Embryonic facial prominence (tissue), 1 donor: ENCODE measurements around the gene ZNF582.

Experiments used
- DNase-seq: peaks from one replicate; pipeline ENCODE4 v3.0.0-alpha.2; 2016; ENCODE audit errors: extremely low spot score

ZNF582 gene

DNA sequence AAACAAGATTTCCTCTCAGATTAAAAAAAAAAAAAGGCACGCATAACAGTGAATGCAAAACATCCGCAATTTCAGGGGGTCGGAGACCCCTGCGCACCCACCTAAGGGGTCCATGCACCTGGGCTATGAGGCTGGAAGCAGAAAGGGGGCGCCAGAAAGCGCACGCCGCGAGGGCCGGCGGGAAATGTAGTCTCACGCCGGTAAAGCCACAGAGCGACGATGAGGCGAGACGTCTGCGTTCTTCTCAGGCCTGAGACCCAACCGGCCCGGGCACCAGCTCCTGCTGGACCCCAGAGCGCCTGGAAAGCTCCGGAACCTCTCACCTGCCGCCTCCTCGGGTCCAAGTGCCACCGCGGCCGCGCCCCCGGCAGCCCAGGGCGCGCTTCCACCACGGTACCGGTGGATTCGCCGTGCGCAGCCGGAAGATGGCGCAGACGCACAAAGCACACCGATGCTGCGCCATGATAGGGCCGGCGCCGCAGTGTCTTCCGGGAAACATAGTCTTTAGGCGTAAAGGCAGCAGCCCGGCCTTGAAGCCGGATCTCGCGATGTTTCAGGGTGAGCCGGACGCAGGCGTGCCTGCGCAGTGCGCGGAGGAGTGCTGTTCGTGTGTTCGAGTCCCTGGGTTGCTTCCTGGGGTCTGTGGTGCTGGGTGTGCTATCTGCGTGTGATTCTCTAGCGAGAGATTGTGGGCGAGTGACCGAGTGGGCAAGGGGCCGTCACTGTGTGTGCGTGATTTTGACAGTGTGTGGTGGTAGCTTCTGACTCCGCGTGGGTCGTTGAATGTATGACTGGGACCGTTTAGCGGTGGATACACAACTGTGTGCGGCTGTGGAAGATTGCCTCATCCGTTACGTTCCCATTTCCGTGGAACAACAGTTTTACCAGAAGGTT lies at the start of gene ZNF582:
TSS of gene ZNF582 (minus strand) at position 416 of the 894 bp plus-strand sequence. CDS start 1,782 bp downstream, outside the sequence.
- peak; percentile 96 for DNase-seq

DNA sequence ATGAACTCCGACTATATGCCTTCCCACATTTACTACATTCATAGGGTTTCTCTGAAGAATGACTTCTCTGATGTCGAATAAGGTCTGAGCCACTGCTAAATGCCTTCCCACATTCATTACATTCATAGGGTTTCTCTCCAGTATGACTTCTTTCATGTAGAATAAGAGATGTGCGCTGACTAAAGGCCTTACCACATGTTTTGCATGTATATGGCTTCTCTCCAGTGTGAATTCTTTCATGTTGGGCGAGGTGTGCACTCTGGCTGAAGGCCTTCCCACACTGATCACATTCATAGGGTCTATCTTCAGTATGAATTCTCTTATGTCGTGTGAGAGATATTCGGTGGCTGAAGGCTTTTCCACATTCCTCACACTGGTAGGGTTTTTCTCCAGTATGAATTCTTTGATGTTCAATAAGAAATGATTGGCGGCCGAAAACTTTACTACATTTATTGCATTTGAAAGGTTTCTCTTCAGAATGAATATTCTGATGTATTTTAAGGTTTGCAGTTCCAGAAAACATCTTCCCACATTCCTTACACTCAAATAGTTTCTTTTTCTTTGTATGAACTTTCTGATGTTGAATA lies 48.0 kb upstream of the ZNF582 start:
- DNase-seq: no peak

DNA sequence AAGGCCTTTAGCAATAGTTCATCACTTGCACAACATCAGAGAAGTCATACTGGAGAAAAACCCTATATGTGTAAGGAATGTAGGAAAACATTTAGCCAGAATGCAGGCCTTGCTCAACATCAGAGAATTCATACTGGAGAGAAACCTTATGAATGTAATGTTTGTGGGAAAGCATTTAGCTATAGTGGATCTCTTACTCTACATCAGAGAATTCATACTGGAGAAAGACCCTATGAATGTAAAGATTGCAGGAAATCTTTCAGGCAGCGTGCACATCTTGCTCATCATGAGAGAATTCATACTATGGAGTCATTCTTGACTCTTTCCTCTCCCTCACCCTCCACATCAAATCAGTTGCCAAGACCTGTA lies 30.6 kb upstream of the ZNF582 start:
- DNase-seq: no peak

DNA sequence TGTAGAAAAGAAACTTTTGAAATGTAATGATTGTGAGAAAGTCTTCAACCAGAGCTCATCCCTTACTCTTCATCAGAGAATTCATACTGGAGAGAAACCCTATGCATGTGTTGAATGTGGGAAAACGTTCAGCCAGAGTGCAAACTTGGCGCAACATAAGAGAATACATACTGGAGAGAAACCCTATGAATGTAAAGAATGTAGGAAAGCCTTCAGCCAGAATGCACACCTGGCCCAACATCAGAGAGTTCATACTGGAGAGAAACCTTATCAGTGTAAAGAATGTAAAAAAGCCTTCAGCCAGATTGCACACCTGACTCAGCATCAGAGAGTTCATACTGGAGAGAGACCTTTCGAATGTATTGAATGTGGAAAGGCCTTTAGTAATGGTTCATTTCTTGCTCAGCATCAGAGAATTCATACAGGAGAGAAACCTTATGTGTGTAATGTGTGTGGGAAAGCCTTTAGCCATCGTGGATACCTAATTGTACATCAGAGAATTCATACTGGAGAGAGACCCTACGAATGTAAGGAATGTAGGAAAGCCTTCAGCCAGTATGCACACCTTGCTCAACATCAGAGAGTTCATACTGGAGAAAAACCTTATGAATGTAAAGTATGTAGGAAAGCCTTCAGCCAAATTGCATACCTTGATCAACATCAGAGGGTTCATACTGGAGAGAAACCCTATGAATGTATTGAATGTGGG lies 30.1 kb upstream of the ZNF582 start:
- no peak for DNase-seq

DNA sequence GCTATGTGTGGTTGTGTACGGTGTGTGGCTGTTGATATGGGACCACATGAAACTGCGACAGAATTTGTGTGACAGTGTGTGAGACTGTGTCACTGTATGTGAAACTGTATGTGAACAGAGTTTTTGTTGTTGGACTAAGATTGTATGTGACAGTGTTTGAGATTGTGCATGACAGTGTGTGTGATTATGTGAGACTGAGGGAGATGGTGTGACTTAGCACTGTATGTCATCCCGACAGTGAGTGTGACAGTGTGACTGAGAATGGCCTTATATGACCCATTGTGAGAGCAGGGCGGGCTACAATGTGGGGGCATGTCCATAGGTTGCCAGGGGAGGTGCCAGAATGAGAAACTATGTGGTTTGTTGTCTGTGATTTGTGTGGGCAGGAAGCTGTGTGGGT lies 11.7 kb upstream of the ZNF582 start:
- no peak for DNase-seq

DNA sequence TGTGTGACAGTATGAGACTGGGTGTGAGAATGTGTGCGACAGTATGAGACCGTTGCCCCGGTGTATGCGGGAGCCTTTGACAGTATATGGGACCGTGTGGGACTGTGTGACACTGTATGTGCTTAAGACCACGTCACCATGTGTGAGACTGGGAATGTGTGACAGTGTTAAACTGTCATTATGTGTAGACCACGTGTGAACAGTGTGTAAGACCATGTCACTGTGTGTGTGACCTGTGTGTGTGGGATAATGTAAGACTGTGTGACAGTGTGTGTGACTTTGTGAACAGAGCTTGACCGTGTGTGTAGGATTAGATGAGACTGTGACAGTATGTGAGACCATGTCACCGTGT lies 11.3 kb upstream of the ZNF582 start:
- no peak for DNase-seq

DNA sequence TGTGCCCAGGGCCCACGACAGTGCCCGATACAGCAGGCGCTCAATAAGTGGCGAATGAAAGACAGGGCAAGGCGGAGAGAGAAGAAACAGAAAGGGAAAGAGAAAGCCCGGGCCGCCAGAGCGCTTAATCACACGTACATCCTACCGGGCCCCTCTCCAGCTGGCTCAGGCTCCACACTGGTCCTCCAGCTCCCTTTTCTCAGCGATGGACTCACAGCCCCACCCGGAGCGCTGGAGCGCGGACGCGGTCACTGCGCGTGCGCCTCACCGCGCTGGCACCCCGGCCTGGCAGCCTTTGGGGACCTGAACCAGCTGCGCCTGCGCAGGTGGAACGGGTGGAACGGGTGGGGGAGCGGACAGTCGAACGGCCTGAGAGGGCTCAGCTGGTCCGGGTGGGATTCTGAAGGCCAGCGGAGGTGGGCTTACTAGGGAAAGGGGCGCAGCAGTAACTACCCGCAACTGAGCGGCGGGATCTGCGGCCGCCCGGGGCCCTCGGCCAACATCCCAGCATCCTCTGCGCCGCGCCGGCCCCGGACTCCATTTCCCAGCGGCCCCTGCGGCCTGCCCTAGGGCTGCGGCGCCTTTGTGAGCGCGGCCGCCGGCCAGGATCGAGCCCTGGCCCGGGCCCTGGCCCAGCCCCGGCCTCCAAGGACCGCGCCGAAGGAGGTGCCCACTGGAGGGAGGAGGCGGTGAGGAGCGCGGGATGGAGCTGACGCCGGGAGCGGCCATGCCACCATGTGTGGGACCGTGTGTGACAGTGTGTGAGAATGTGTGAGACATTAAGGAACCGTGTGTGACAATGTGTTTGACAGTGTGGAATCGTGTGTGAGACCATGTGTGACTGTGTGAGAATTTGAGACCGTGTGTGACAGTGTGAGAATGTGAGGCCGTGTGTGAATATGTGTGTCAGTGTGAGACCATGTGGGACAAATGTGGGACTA lies 10.7 kb upstream of the ZNF582 start, which contains the start of gene ZNF583:
TSS of gene ZNF583 (plus strand) at position 569 of the 941 bp plus-strand sequence. CDS start 2,783 bp downstream, outside the sequence.
- DNase-seq: peak; percentile 66

DNA sequence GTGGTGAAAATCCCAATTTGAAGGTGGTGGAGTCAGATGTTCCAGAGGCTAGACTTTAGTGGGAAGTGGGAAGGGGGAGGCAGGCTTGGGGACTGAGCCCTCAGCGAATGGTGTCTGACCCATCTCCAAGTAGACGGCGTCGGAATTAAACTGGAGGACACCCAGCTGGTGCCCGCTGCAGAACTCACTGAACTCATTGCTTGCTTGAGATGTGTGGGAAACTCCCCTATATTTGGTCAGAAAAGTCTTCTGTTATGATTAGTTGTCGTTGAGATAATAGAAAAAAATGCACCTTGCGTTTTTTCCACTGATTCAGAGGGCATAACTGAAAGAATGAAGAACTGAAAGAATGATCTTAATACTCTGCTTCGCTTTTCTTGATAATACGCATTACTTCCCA lies 9.9 kb upstream of the ZNF582 start:
- DNase-seq: no peak

DNA sequence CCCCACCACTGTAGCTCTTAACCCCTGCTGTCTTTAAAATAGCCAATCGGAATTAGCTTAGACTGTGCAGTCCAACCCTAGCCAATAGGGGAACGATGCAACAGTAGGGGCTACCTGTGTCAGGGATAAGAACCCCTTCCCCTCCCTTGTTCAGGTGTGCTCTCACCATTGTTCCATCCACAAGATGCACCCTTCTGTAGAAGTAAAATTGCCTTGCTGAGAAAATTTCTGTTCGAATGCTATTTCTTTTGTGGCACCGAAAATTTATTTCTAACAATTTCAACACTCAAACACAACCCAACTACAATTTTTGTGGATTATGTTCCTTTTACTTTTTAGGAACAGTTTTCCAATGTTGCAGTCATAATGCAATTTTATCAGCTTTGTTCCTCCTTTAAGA lies 7.2 kb upstream of the ZNF582 start:
- no peak for DNase-seq

DNA sequence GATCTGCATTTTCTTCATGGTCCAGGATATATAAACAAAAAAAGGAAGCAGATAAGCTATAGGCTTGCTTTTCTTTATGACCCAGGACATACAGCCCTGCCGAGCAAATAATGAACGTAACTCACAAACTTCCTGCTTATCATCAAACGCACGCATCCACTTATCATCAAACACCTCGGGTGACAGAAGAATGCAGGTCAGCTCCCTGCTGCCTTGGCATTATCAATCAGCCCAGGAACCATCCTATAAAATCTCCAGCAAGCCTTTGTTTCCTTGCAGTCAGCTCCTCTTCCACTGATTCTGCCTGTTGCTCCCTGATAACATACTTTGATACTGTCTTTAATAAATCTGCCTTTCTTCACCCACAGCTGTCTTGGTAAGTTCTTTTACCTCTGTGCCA lies 5.5 kb upstream of the ZNF582 start:
- no peak for DNase-seq

DNA sequence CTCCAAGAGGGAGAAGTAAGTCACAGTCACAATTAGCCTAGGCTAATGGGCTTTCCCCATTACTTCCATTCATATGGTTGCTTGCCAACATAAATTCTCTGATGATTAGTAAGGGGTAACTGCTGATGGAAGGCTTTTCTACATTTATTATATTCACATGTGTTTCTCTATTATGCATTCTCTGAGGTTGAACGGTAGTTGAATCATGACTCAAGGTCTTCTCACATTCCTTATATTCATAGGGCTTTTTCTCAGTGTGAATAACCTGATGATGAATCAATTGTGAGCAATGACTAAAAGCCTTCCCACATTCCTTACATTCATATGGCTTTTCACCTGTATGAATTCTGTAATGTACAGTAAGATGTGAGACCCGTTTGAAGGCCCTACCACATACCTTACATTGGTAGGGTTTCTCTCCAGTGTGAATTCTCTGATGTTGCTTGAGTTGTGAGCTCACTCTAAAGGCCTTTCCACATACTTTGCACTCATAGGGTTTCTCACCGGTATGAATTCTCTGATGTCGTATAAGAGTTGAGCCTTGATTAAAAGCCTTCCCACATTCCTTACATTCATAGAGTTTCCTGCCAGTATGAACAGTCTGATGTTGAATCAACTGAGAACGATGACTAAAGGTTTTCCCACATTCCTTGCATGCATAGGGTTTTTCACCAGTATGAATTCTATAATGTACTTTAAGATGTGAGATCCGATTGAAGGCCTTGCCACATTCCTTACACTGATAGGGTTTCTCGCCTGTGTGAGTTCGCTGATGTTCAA lies 9.3 kb downstream of the ZNF582 start:
- DNase-seq: no peak

DNA sequence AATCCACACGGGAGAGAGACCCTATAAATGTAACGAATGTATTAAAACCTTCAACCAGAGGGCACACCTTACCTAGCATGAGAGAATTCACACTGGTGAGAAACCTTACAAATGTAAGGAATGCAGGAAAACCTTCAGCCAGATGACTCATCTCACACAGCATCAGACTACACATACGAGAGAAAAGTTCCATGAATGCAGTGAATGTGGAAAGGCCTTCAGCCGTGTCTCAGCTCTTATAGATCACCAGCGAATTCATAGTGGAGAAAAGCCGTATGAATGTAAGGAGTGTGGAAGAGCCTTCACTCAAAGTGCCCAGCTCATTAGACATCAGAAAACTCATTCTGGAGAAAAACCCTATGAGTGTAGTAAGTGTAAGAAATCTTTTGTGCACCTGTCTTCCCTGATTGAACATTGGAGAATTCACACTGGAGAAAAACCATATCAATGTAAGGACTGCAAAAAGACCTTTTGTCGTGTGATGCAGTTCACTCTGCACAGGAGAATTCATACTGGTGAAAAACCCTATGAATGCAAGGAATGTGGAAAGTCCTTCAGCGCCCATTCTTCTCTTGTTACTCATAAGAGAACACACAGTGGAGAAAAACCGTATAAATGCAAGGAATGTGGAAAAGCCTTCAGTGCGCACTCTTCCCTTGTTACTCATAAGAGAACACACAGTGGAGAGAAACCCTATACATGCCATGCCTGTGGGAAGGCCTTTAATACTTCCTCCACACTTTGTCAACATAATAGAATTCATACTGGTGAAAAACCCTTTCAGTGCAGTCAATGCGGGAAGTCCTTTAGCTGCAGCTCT lies 16.0 kb downstream of the ZNF582 start:
- no peak for DNase-seq

DNA sequence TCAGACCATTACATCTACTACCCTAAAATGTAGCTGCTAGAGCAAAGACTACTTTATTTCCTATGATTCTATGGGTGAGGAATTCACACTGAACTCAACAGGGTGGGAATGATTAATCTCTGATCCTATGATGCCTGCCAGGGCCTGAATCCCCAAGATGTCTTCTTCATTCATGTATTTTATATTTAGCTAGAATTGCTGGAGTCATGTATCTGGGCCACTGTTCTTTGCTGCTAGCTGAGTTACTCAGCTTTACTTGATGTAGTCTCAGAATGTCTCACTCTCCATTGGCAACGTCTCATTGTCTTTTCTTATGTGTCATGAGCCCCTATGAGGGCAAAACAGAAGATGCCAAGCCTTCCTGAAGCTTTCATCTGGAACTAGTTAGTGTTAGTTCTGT lies 21.1 kb downstream of the ZNF582 start:
- no peak for DNase-seq

DNA sequence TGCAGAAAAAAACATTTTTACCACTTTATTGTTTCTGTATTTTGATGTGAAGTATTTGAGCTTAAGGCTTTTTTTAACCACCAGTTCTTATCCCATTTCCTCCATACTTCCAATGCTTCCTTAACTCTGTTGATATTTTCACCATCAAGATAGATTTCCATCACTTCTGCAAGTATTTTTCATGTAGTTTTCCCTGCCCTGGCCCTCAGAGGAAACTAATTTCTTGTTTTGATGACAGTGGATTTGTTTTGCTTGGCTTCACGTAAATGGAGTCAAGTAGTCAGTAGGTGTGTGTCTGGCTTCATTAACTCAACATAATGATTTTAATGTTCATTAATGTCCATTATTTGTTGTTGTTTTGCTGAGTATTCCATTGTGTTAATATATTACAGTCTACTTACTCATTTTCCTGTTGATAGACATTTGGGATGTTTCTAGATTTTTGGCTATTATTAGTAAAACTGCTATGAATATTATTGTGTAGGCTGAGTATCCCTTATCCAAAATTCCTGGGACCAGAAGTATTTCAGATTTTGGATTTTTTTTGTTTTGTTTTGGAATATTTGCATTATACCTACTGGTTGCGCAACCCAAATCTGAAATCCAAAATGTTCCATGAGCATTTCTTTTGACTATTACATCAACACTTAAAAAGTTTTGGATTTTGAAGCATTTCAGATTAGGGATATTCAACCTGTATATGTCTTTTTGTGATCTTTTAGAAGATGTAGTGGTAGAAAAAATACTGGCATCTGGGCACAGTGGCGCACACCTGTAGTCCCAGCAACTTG lies 23.3 kb downstream of the ZNF582 start:
- no peak for DNase-seq

DNA sequence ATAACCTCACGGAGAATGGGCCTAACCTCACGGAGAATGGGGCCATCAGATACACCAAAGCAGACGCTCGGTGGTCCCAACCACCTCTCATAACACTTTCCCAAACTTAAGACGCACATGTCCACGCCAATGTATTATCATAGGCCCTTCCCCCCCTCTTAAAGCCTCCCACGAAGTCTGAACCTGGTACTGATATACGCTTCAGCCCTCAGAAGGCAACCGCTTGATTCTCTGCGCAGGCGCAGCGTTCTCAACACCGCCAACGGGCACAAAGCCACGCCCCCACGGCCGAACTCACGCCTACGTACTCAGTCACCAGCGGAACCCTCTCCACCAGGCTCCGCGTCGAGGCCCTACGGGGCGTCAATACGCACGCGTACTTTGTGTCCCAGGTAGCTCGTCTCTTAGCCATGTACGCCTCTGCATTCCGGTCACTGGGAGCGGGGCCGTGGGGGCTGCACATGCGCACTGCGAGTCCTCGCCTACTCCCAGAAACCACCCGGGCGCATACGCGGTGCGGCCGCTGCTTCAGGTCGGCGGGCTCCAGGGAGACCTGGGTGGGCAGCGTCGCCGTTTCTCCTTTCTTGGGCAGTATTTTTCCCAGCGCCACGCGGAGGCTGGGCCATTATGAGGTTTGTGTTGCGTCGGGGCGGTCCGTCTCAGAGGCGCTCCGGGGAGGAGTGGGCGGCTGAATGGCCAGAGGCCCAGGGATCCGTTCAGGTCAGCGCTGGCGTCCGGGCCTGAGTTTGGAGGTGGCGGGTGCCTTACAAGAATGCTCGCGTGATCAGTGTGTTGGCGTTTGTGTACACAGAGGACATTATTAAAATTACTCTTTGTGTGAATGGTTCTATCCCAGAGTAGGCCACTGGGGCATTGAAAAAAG lies 25.3 kb downstream of the ZNF582 start:
- DNase-seq: peak; percentile 95

DNA sequence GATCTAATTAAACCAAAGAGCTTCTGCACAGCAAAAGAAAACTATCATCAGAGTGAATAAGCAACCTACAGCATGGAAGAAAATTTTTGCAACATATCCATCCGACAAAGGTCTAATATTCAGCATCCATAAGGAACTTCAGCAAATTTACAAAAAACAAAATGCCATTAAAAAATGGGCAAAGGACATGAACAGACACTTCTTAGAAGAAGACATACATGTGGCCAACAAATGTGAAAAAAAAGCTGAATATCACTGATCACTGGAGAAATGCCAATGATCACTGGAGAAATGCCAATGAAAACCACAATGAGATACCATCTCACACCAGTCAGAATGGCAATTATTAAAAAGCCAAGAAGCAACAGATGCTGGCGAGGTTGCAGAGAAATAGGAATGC lies 32.5 kb downstream of the ZNF582 start:
- no peak for DNase-seq

DNA sequence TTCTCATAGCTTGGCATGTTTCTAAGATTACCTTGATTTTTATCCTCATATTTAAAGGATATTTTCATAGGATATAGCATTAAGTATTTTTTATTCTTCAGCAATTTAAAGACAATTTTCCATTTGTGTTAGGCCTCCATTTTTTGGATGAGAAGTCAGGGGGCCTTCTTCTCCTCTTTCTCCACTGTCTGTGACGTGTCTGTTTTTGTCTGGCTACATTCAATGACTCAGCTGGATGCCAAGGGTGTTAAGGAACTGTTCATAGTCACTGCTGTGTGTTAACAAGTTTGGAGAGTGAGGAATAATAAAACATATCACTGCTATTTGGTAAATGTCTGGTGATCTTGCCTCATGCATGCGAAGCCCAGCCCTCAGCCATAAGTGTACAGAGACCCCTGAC lies 36.4 kb downstream of the ZNF582 start:
- no peak for DNase-seq

DNA sequence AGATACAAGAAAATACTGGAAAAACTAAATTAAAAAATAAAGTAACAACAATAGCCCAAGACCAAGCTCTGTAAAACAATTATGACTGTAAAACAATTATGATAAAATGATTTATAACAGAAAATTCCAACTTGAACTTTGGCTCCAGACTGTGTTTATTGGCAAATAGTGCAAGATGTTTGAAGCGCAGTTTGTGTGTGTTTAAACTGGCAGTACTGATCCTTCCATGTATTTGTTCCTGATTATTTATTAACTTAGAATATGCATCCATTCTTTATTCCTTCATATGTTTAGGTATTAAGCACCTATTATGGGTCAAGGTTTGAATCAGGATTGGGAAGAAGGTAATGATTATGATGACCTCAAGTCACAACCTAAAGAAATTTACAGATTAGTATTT lies 37.8 kb downstream of the ZNF582 start:
- no peak for DNase-seq
